ENCODE data around the gene TRIM63. TPM values are rescaled to one million over a fixed set of nuclear protein-coding genes. Genes with fewer than 3 reads are reported as not detected.

TRIM63 gene
- total RNA-seq, 4 donors from 2014 or later = 0.51 to 1.6 (median 1.2) TPM

DNA sequence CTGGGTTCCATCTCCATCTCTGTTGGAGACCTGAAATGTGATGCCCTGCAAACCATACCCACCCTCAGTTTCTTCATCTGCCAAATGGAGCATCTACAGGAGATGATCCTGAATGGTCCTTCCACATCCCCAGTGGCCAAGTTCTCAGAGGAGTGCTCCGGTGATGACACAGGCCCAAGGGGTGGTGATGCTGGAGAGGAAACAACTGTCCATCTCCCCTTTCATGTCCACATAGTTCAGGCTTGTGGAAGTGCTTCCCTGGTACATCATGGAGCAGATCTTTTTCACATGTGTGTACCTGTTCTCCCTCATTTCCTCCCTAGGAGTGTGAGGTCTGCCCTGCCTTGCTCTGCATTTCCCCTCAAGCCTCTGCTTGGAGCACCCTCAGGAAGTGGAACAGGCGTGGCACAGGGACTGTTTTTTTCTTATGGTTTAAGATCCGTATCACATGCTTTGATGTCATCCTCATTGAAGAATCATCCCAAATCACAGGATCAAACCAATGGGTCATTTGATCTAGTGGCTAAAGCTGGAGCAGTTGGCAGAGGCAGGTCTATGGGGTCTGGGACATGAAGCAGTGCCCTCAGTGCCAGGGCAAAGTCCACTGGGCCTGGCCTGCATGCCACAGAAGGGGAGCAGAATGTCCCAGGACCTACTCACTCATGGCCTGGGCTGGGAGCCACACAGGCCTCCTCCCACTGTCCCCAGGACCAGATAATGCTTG, 8.2 kb upstream of the TRIM63 start:
- TF ChIP-seq, protein P1, sequence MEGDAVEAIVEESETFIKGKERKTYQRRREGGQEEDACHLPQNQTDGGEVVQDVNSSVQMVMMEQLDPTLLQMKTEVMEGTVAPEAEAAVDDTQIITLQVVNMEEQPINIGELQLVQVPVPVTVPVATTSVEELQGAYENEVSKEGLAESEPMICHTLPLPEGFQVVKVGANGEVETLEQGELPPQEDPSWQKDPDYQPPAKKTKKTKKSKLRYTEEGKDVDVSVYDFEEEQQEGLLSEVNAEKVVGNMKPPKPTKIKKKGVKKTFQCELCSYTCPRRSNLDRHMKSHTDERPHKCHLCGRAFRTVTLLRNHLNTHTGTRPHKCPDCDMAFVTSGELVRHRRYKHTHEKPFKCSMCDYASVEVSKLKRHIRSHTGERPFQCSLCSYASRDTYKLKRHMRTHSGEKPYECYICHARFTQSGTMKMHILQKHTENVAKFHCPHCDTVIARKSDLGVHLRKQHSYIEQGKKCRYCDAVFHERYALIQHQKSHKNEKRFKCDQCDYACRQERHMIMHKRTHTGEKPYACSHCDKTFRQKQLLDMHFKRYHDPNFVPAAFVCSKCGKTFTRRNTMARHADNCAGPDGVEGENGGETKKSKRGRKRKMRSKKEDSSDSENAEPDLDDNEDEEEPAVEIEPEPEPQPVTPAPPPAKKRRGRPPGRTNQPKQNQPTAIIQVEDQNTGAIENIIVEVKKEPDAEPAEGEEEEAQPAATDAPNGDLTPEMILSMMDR (IDR thresholded peaks at IDR 0.05; ENCODE audit: low read depth) = no peak

DNA sequence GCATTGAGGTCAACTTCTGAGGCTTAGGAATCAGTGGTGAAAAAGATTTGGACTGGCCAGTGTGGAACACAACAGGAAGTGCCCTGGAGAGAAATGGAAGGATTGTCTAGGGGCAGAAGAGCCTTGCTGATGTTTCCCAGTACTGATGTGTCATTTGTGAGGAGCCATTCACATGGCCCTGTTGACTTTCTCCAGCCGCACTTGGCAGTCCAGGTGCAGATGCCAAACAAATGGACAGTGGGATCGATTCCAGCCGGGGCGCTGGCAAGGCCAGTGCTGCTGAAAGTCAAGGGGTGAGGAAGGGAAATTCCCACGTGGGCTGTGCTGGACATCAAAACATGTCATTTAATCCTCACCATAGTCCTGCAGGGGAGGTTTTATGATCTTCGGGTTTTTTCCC, 4.9 kb upstream of the TRIM63 start:
- TF ChIP-seq, protein P1 (IDR thresholded peaks at IDR 0.05; ENCODE audit: low read depth) = no peak

DNA sequence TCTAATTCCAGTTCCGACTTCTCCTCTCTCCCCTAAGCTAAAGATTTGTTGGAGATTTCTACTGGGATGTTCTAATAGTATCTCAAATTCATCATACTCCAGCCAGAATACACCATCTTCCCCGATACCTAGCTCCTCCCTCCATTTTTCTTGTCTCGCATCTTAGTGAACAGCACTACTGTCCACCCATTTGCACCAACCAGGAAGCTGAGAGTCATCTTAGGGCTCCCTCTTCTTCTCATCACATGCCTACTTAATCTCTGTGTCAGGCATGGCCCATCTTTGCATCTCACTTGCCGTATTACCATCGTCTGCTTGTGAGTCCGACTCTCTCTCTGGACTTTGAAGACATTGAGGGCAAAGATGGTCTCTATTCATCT, 3.5 kb upstream of the TRIM63 start:
- TF ChIP-seq, protein P1 (IDR thresholded peaks at IDR 0.05; ENCODE audit: low read depth) = no peak

DNA sequence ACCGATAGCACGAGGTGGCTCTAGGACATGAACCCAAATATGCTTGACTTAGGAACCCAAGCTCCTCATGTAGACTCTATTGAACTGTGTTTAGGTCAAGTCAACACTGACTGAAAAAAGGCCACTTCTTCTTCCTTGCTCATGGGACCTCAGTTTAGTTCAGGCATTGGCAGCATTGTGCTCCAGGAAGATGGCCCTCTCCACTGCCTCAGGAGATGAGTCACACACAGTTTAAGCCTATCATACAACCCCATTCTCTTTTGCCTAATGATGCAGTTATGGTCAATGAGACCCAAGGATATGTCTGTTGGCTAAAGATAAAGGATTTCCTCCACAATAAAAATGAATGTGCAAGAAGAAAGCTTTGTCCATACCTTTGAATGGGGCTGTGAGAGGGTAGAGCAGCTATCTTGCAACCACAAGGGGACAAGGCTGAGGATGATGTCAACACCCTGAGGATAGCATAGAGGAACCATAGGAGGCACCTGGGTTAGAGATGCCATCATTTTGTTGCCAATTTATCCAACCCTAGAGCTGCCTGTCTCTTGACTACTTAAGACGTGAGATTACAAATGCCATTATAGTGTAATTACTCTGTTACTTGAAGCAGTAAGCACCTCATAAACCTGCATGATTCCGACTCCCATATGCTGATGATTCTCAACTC, 3.0 kb upstream of the TRIM63 start:
- TF ChIP-seq, protein P1 (IDR thresholded peaks at IDR 0.05; ENCODE audit: low read depth) = no peak

DNA sequence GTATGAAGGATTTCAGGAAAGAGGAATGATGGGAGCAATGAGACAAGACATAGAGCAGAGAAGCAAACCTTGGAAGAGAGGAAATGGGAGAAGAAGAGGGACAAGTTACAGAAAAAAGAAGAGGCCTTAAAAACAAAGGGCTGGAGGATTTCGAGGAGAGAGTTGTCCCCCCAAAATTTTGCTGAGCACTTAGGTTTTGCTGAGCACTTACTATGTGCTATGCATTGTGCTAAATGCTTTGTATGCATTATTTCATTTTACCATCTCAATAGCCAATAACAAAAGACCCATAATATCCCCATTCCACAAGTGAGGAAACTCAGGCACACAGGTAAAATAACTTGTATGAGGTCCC, 2.5 kb upstream of the TRIM63 start:
- TF ChIP-seq, protein P1 (IDR thresholded peaks at IDR 0.05; ENCODE audit: low read depth) = no peak

DNA sequence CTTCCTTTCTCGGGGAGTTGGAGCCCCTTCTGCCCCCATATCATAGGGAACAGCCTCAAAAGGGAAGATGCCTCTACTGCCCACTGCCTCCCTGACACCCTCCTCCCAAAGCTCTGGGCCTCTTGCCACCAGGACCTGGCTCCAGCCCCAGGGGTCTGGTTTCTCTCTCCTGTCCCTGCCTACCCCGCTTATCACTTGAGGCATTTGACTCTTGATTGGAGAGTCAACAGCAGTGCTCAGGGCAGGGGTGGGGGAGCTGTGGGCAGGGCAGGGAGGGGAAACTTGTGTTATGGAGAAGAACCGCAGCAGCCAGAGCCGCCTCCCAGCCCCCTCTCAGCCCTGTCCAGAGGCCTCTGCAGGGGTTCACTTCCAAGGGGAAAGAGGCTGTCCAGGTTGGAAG, 573 bp downstream of the TRIM63 start:
- TF ChIP-seq, protein P1 (IDR thresholded peaks at IDR 0.05; ENCODE audit: low read depth) = no peak

DNA sequence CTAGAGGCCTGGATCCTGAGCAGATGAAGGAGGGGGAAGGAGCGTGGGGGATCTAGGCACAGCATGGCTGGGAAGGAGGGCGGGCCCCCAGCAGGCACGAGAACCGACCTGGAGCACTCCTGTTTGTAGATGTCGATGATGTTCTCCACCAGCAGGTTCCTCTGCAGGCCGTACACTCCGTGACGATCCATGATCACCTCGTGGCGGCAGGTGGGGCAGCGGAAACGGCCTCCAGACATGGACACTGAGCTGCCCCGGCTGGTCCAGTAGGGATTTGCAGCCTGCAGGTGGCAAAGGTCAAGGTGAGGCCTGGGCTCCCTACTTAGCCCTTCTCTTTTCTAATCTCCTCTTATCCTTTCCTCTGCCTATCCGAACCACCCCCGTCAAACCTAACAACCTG, 1.3 kb downstream of the TRIM63 start:
- TF ChIP-seq, protein P1 (IDR thresholded peaks at IDR 0.05; ENCODE audit: low read depth) = no peak

Data from subcutaneous adipose tissue (tissue), 4 donors.